Measurements from ENCODE around the gene PLXNA2. TPM values are rescaled to one million over a fixed set of nuclear protein-coding genes. Genes with fewer than 3 reads are reported as not detected.
A peak's percentile ranks its signal among the peaks of the same experiment; 100 is the strongest.

The PLXNA2 gene
- polyA plus RNA-seq, 1 of the 3 experiments (the other 2 are of a cell fraction), result 8.5 TPM

GRCh38 chr1:208059409-208060001 is 184.7 kb downstream of the PLXNA2 start:
- Histone ChIP-seq H3K9ac (no peak overlapping the region), H3K27me3 (ENCODE audit: insufficient read depth) (no peaks in the 10 kb centered on the region), H3K36me3 (replicated peaks in 1 of 2; ENCODE audit: control insufficient read depth in 1 of 2, insufficient read depth in 2 of 2, low read length in 1 of 2) (peaks cover 8 to 23% of the 10 kb centered on the region in 2 experiments), H3K4me3 (ENCODE audit: low read depth in 2 of 2, low read length in 1 of 2) (no peak overlapping the region), H4K20me1 (ENCODE audit: insufficient read depth) (no peaks in the 10 kb centered on the region), H3K9me2 (no peaks in the 10 kb centered on the region), H3K4me1 (ENCODE audit: control insufficient read depth in 1 of 2, insufficient read depth in 2 of 2, low read depth in 1 of 2, low read length in 1 of 2) (peaks cover 20 to 50% of the 10 kb centered on the region in 2 experiments), H3K79me2 (ENCODE audit: insufficient read depth) (no peaks in the 10 kb centered on the region), H2AFZ (ENCODE audit: low read depth) (no peak overlapping the region), H3K9me3 (no peaks in the 10 kb centered on the region), H3K27ac (ENCODE audit: low read depth in 2 of 2, low read length in 1 of 2) (peak overlapping the region; percentile 28 to 98; a peak in 3 of 4 replicates), H3F3A (replicated peaks; ENCODE audit: insufficient read depth) (no peaks in the 10 kb centered on the region), H3K4me2 (no peak overlapping the region)
- ChIA-PET CTCF (interaction anchor here (0.8 to 13.7 kb wide), 11 partner anchors 11 to 1148 kb away, joined by 3 to 99 read pairs (median 5); no protein-coding TSS in a partner anchor), POLR2A (interaction anchor here (0.6 kb wide), 1 partner anchor 13 kb away, joined by 3 read pairs; no protein-coding TSS in a partner anchor)
- 44% methylated on average over 6 of the region's 6 CpGs for WGBS (ENCODE audit: low lambda C conversion rate)
- TF ChIP-seq PBX3 (IDR thresholded peaks at IDR 0.05), result no peak; the same call in 1 of the 2 replicates
- peak in 1 of 2 experiments; percentile 98; a peak in 2 of 4 replicates for TF ChIP-seq EP300 (IDR thresholded peaks at IDR 0.05; ENCODE audit: borderline replicate concordance in 1 of 2, low read depth in 1 of 2, low read length in 1 of 2)
- TF ChIP-seq TCF12 (IDR thresholded peaks at IDR 0.05), result peak; percentile 72
- TF ChIP-seq RCOR1 (IDR thresholded peaks at IDR 0.05; ENCODE audit: low read length), result peak; percentile 98
- TF ChIP-seq MXI1 (IDR thresholded peaks at IDR 0.05; ENCODE audit: low read depth, low read length), result peak; percentile 42; the same call in 1 of the 2 replicates
- TF ChIP-seq ZBTB33 (IDR thresholded peaks at IDR 0.05; ENCODE audit: borderline replicate concordance, low read depth), result no peak
- no peak for TF ChIP-seq REST (IDR thresholded peaks at IDR 0.05; ENCODE audit: low read depth, low read length)
- TF ChIP-seq NFIC (IDR thresholded peaks at IDR 0.05; ENCODE audit: borderline replicate concordance), result 0 out of 2 replicates have a peak, but pooled peaks have one; percentile 9
- no peak for TF ChIP-seq USF2 (IDR thresholded peaks at IDR 0.05; ENCODE audit: borderline replicate concordance, low read depth, low read length)
- TF ChIP-seq MEF2A (IDR thresholded peaks at IDR 0.05; ENCODE audit: borderline replicate concordance, low read depth), result no peak
- peak; percentile 82 for TF ChIP-seq CHD2 (IDR thresholded peaks at IDR 0.05; ENCODE audit: low read length, partially characterized antibody)
- no peak for TF ChIP-seq SIN3A (IDR thresholded peaks at IDR 0.05; ENCODE audit: borderline replicate concordance, low read depth, low read length)
- peak; percentile 99 for TF ChIP-seq GATA2 (CRISPR knock-in tag; IDR thresholded peaks at IDR 0.05)
- TF ChIP-seq SMC3 (IDR thresholded peaks at IDR 0.05; ENCODE audit: low read depth, low read length), result no peak
- TF ChIP-seq POLR2AphosphoS5 (IDR thresholded peaks at IDR 0.05; ENCODE audit: low read depth, low read length), result no peak
- peak; percentile 98 for TF ChIP-seq FOXJ3 (CRISPR knock-in tag; IDR thresholded peaks at IDR 0.05)
- no peak for TF ChIP-seq CTCF (IDR thresholded peaks at IDR 0.05)
- 0 out of 2 replicates have a peak, but pooled peaks have one; percentile 10 for TF ChIP-seq TEAD4 (IDR thresholded peaks at IDR 0.05; ENCODE audit: borderline replicate concordance, insufficient read depth)
- DNase-seq, result peak; percentile 83

All from SK-N-SH (cell line).